ENCODE results near the gene ZSWIM1. TPM values are rescaled to one million over a fixed set of nuclear protein-coding genes. Genes with fewer than 3 reads are reported as not detected.

Gene ZSWIM1
- total RNA-seq, 1 donor from 2014 or later = 15.1 TPM

DNA sequence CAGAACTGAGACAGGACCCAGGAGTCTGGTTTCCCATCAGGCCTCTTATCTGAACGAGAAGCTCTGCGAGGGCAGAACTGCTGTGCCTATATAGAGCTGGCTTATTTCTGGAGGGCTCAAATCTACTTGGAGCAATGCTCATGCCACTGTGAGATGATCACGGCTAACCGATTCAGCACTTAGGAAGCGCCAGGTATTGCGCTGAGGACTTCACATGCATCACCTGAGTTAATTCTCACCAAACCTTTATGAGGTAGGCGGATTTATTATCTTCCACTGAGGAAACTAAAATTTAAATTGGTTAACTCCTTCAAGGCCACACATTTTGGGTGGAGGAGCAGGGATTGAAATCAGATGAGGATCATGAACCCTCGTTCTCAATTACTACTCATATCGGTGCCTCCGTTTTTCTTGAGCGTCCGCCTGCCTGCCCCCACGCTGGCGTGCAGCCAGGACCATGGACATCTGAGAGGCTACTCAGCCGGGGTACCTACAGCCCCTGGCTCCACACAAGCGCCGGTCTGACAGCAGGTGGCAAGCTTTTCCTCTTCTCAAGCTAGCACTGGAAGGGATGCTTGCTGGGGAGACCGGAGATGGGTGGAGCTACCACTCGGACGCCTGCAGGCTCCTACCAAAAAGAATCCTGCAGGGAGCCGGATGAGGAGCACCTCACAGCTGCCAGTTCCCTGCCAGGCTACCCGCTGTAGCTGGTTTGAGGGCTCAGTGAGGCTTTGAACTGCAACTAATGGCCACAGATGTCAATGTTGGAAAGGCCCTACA, 52.4 kb downstream of the ZSWIM1 start:
- Mint-ChIP-seq H3K9me3 (no peaks in the 10 kb centered on the region), H3K4me1 (peaks cover 29% of the 10 kb centered on the region), H3K27ac (peak overlapping the region; percentile 96), H3K27me3 (no peaks in the 10 kb centered on the region), H3K4me3 (peak overlapping the region; percentile 97), H3K36me3 (ENCODE audit: low read depth) (peaks cover 28% of the 10 kb centered on the region)
- ATAC-seq (ENCODE audit: low read depth) (no peak), DNase-seq (peak; percentile 44)
- POLR2A ChIA-PET = interaction anchor here (0.6 to 6.4 kb wide), 11 partner anchors 15 to 431 kb away, joined by 3 to 110 read pairs (median 11); partner anchors contain the start of genes ACOT8, CTSA, NEURL2 and PLTP
- TF ChIP-seq, protein P1, sequence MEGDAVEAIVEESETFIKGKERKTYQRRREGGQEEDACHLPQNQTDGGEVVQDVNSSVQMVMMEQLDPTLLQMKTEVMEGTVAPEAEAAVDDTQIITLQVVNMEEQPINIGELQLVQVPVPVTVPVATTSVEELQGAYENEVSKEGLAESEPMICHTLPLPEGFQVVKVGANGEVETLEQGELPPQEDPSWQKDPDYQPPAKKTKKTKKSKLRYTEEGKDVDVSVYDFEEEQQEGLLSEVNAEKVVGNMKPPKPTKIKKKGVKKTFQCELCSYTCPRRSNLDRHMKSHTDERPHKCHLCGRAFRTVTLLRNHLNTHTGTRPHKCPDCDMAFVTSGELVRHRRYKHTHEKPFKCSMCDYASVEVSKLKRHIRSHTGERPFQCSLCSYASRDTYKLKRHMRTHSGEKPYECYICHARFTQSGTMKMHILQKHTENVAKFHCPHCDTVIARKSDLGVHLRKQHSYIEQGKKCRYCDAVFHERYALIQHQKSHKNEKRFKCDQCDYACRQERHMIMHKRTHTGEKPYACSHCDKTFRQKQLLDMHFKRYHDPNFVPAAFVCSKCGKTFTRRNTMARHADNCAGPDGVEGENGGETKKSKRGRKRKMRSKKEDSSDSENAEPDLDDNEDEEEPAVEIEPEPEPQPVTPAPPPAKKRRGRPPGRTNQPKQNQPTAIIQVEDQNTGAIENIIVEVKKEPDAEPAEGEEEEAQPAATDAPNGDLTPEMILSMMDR (IDR thresholded peaks at IDR 0.05) = no peak
- CTCF ChIA-PET = interaction anchor here (1.2 to 3.0 kb wide), 3 partner anchors 36 to 134 kb away, joined by 3 to 15 read pairs (median 4); partner anchors contain the start of genes CTSA and NEURL2
- intact Hi-C loops (cut with micrococcal nuclease) = no loop called here

DNA sequence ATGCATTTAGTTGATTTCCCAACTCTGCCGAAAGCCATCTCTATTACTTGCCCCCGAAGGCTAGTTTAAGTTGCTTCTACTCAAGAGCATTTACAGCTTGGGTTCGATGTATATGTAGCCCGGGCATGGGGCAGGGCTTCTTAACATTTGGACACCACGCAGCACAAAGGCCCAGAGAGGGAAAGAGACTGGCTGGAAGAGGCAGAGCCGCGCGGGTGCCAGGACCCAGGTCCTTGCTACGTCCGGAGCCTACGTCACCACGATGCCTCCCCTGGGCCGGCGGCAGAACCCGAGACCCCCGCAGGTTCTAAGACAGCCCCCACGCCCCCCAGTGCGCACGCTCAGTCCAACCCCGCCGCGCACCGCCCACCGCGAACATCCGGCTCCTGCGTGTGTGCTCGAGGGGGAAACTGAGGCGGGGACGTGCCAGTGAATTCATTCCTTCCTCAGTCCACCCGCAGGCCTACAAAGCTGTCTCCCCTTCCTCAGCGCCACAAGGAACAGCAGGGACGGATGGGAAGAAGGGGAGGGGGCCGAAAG, 53.1 kb downstream of the ZSWIM1 start:
- CTCF ChIA-PET = interaction anchor here (0.6 to 3.0 kb wide), 4 partner anchors 36 to 64 kb away, joined by 3 to 15 read pairs (median 6); partner anchors contain the start of genes CTSA and NEURL2
- POLR2A ChIA-PET = interaction anchor here (0.6 to 6.4 kb wide), 20 partner anchors 14 to 571 kb away, joined by 3 to 110 read pairs (median 6); partner anchors contain the start of genes ACOT8, CTSA, DNTTIP1 and NEURL2

More for the DNA sequence above, 53.1 kb downstream of the ZSWIM1 start:
- ATAC-seq (ENCODE audit: low read depth) (peak; percentile 18), DNase-seq (no peak)
- Mint-ChIP-seq H3K9me3 (no peaks in the 10 kb centered on the region), H3K4me1 (peaks cover 29% of the 10 kb centered on the region), H3K27me3 (no peaks in the 10 kb centered on the region), H3K36me3 (ENCODE audit: low read depth) (peaks cover 35% of the 10 kb centered on the region), H3K4me3 (peak overlapping the region; percentile 97), H3K27ac (peak overlapping the region; percentile 96)
- intact Hi-C loops (cut with micrococcal nuclease) = no loop called here
- TF ChIP-seq, protein P1 (IDR thresholded peaks at IDR 0.05) = no peak

Other genes with a start within 250 kb of the ZSWIM1 start
- gene WFDC9, start 249.9 kb upstream of the ZSWIM1 start, total RNA-seq = not detected in 2 replicates
- not detected in 2 replicates for gene WFDC11, start 211.0 kb upstream of the ZSWIM1 start, total RNA-seq
- not detected in 2 replicates for gene WFDC13, start 179.2 kb upstream of the ZSWIM1 start, total RNA-seq
- not detected in 2 replicates for gene WFDC10B, start 176.2 kb upstream of the ZSWIM1 start, total RNA-seq
- gene SPINT4, start 158.9 kb upstream of the ZSWIM1 start, total RNA-seq = not detected in 2 replicates
- gene WFDC3, start 89.3 kb upstream of the ZSWIM1 start, total RNA-seq = not detected in 2 replicates
- gene DNTTIP1, start 89.3 kb upstream of the ZSWIM1 start, total RNA-seq = 23.6 and 24.4 TPM in 2 replicates
- 2.4 and 3.3 TPM in 2 replicates for gene UBE2C, start 68.6 kb upstream of the ZSWIM1 start, total RNA-seq
- 0.32 TPM in 1 of 2 replicates, not detected in the other for gene TNNC2, start 53.9 kb upstream of the ZSWIM1 start, total RNA-seq
- 0.49 and 0.93 TPM in 2 replicates for gene SNX21, start 47.4 kb upstream of the ZSWIM1 start, total RNA-seq
- 24.5 and 27.3 TPM in 2 replicates for gene ACOT8, start 23.8 kb upstream of the ZSWIM1 start, total RNA-seq
- 5.9 and 6.4 TPM in 2 replicates for gene ZSWIM3, start 23.6 kb upstream of the ZSWIM1 start, total RNA-seq
- 0.53 and 0.88 TPM in 2 replicates for gene SPATA25, start 6.4 kb downstream of the ZSWIM1 start, total RNA-seq
- gene NEURL2, start 10.0 kb downstream of the ZSWIM1 start, total RNA-seq = 1.1 and 2.0 TPM in 2 replicates
- 61.9 and 67.2 TPM in 2 replicates for gene CTSA, start 10.1 kb downstream of the ZSWIM1 start, total RNA-seq
- gene PLTP, start 30.9 kb downstream of the ZSWIM1 start, total RNA-seq = 2.3 and 3.5 TPM in 2 replicates
- 48.3 and 55.7 TPM in 2 replicates for gene PCIF1, start 53.5 kb downstream of the ZSWIM1 start, total RNA-seq
- gene ZNF335, start 91.0 kb downstream of the ZSWIM1 start, total RNA-seq = 39.2 and 49.6 TPM in 2 replicates
- gene MMP9, start 127.7 kb downstream of the ZSWIM1 start, total RNA-seq = 2.0 and 2.3 TPM in 2 replicates
- not detected in 2 replicates for gene SLC12A5, start 148.0 kb downstream of the ZSWIM1 start, total RNA-seq
- 46.4 and 53.1 TPM in 2 replicates for gene NCOA5, start 208.7 kb downstream of the ZSWIM1 start, total RNA-seq
- gene CD40, start 237.1 kb downstream of the ZSWIM1 start, total RNA-seq = 410 and 464 TPM in 2 replicates